ENCODE results near the gene LSMEM2. TPM values are rescaled to one million over a fixed set of nuclear protein-coding genes. Genes with fewer than 3 reads are reported as not detected.
A peak's percentile ranks its signal among the peaks of the same experiment; 100 is the strongest.

Gene LSMEM2
- total and polyA plus RNA-seq, 4 experiments from 2014 or later: 0.20 TPM; not detected in 3

- DNase-seq: peak in 1 of 5 donors; percentile 25
- Histone ChIP-seq H3K4me3 (ENCODE audit: low read length in 2 of 2) (peak overlapping the region; percentile 74 to 87), H3K4me1 (ENCODE audit: insufficient read depth, low read length) (peaks cover 49% of the 10 kb centered on the region), H3K9me3 (ENCODE audit: control insufficient read depth in 1 of 2, low read length in 2 of 2) (no peaks in the 10 kb centered on the region), H3K27me3 (ENCODE audit: insufficient read depth, low read length) (no peaks in the 10 kb centered on the region), H3K27ac (ENCODE audit: low read depth, low read length) (peak overlapping the region; percentile 73), H3K36me3 (ENCODE audit: insufficient read depth, low read length) (no peaks in the 10 kb centered on the region)
- peak overlapping the region; percentile 41 to 97 (median 93) for H3K27ac Mint-ChIP-seq
- ChIA-PET POLR2A (ENCODE audit: partially characterized antibody) (interaction anchor here (1.3 to 14.4 kb wide), 5 partner anchors 16 to 28 kb away, joined by 3 to 144 read pairs (median 10); partner anchors contain the start of genes HYAL3, IFRD2, NAA80 and RASSF1), CTCF (ENCODE audit: partially characterized antibody) (interaction anchor here (1.0 to 5.6 kb wide), 5 partner anchors 14 to 125 kb away, joined by 3 to 37 read pairs (median 5); partner anchors contain the start of genes HYAL3 and NAA80)
- intact Hi-C loops (cut with micrococcal nuclease): loop anchor here (2.0 to 5.0 kb wide), 2 partner anchors 93 to 848 kb away; partner anchors contain the start of gene DAG1
- H3K27me3 Mint-ChIP-seq: no peaks in the 10 kb centered on the region
- peak overlapping the region; percentile 86 to 95 (median 94) for H3K4me3 Mint-ChIP-seq
- no peaks in the 10 kb centered on the region for H3K9me3 Mint-ChIP-seq
- peaks cover 0 to 8% of the 10 kb centered on the region in 2 donors for H3K36me3 Mint-ChIP-seq
- H3K4me1 Mint-ChIP-seq: peaks cover 25 to 62% (median 44%) of the 10 kb centered on the region in 4 donors
Measured at GRCh38 chr3:50319894-50320625, 41.2 kb downstream of the LSMEM2 start.

GRCh38 chr3:50320853-50321335, 42.0 kb downstream of the LSMEM2 start:
- CTCF ChIA-PET (ENCODE audit: partially characterized antibody): interaction anchor here (1.0 to 5.6 kb wide), 6 partner anchors 10 to 94 kb away, joined by 3 to 37 read pairs (median 6); partner anchors contain the start of genes HYAL3, IFRD2 and NAA80
- H3K4me1 Mint-ChIP-seq: peaks cover 22 to 62% (median 42%) of the 10 kb centered on the region in 4 donors
- peak overlapping the region in 6 of 7 donors; percentile 81 to 97 (median 94) for H3K27ac Mint-ChIP-seq
- H3K36me3 Mint-ChIP-seq: peaks cover 0 to 14% of the 10 kb centered on the region in 2 donors
- Histone ChIP-seq H3K4me1 (ENCODE audit: insufficient read depth, low read length) (peaks cover 45% of the 10 kb centered on the region), H3K4me3 (ENCODE audit: low read length in 2 of 2) (peak overlapping the region; percentile 74 to 87), H3K27me3 (ENCODE audit: insufficient read depth, low read length) (no peaks in the 10 kb centered on the region), H3K36me3 (ENCODE audit: insufficient read depth, low read length) (peaks cover 6% of the 10 kb centered on the region), H3K9me3 (ENCODE audit: control insufficient read depth in 1 of 2, low read length in 2 of 2) (no peaks in the 10 kb centered on the region), H3K27ac (ENCODE audit: low read depth, low read length) (peak overlapping the region; percentile 73)
- no peaks in the 10 kb centered on the region for H3K9me3 Mint-ChIP-seq
- POLR2A ChIA-PET (ENCODE audit: partially characterized antibody): interaction anchor here (0.6 to 14.4 kb wide), 8 partner anchors 15 to 212 kb away, joined by 3 to 144 read pairs (median 4); partner anchors contain the start of genes CYB561D2, HYAL3, IFRD2 and NAA80
- H3K27me3 Mint-ChIP-seq: no peaks in the 10 kb centered on the region
- no peak for DNase-seq
- intact Hi-C loops (cut with micrococcal nuclease): loop anchor here (1.0 to 2.0 kb wide), 4 partner anchors 16 to 94 kb away; partner anchors contain the start of genes HYAL3, IFRD2 and NAA80
- peak overlapping the region; percentile 86 to 95 (median 94) for H3K4me3 Mint-ChIP-seq

GRCh38 chr3:50321336-50322114, 42.6 kb downstream of the LSMEM2 start:
- Histone ChIP-seq H3K27ac (ENCODE audit: low read depth, low read length) (peak overlapping the region; percentile 73), H3K36me3 (ENCODE audit: insufficient read depth, low read length) (peaks cover 10% of the 10 kb centered on the region), H3K27me3 (ENCODE audit: insufficient read depth, low read length) (no peaks in the 10 kb centered on the region), H3K9me3 (ENCODE audit: control insufficient read depth in 1 of 2, low read length in 2 of 2) (no peaks in the 10 kb centered on the region), H3K4me3 (ENCODE audit: low read length in 2 of 2) (peak overlapping the region; percentile 23 to 87), H3K4me1 (ENCODE audit: insufficient read depth, low read length) (peaks cover 38% of the 10 kb centered on the region)
- H3K4me1 Mint-ChIP-seq: peaks cover 18 to 57% (median 38%) of the 10 kb centered on the region in 4 donors
- H3K9me3 Mint-ChIP-seq: no peaks in the 10 kb centered on the region
- ChIA-PET POLR2A (ENCODE audit: partially characterized antibody) (interaction anchor here (0.6 to 14.4 kb wide), 10 partner anchors 11 to 212 kb away, joined by 3 to 144 read pairs (median 4); partner anchors contain the start of genes CYB561D2, HYAL3, IFRD2 and NAA80), CTCF (ENCODE audit: partially characterized antibody) (interaction anchor here (1.0 to 5.6 kb wide), 5 partner anchors 10 to 29 kb away, joined by 3 to 37 read pairs (median 6); partner anchors contain the start of genes HYAL3, IFRD2 and NAA80)
- no peaks in the 10 kb centered on the region for H3K27me3 Mint-ChIP-seq
- intact Hi-C loops (cut with micrococcal nuclease): loop anchor here (1.0 to 2.0 kb wide), 4 partner anchors 16 to 95 kb away; partner anchors contain the start of genes HYAL3, IFRD2 and NAA80
- peak; percentile 80 to 88 (median 83) for DNase-seq
- H3K27ac Mint-ChIP-seq: peak overlapping the region; percentile 90 to 95 (median 93)
- H3K4me3 Mint-ChIP-seq: peak overlapping the region; percentile 80 to 90 (median 86)
- peaks cover 0 to 15% of the 10 kb centered on the region in 2 donors for H3K36me3 Mint-ChIP-seq

- peaks cover 16 to 57% (median 36%) of the 10 kb centered on the region in 4 donors for H3K4me1 Mint-ChIP-seq
- H3K4me1 ChIP-seq (ENCODE audit: insufficient read depth, low read length): peaks cover 37% of the 10 kb centered on the region
Measured at GRCh38 chr3:50322115-50322385, 43.2 kb downstream of the LSMEM2 start.

GRCh38 chr3:50322386-50323091, 43.7 kb downstream of the LSMEM2 start, which contains the start of gene HYAL2:
HYAL2 (minus strand) TSS chr3:50322745; CDS start chr3:50320489, 2,256 bp downstream.
- peaks cover 15 to 57% (median 35%) of the 10 kb centered on the region in 4 donors for H3K4me1 Mint-ChIP-seq
- Histone ChIP-seq H3K36me3 (ENCODE audit: insufficient read depth, low read length) (peaks cover 10% of the 10 kb centered on the region), H3K27me3 (ENCODE audit: insufficient read depth, low read length) (no peaks in the 10 kb centered on the region), H3K27ac (ENCODE audit: low read depth, low read length) (peak within 1 kb of the TSS; percentile 73), H3K4me1 (ENCODE audit: insufficient read depth, low read length) (peaks cover 37% of the 10 kb centered on the region), H3K9me3 (ENCODE audit: control insufficient read depth in 1 of 2, low read length in 2 of 2) (no peaks in the 10 kb centered on the region), H3K4me3 (ENCODE audit: low read length in 2 of 2) (peak within 1 kb of the TSS; percentile 23 to 87)
- peak within 1 kb of the TSS; percentile 80 to 90 (median 86) for H3K4me3 Mint-ChIP-seq
- no peaks in the 10 kb centered on the region for H3K9me3 Mint-ChIP-seq
- intact Hi-C loops (cut with micrococcal nuclease): no loop called here
- H3K27ac Mint-ChIP-seq: peak within 1 kb of the TSS; percentile 90 to 95 (median 93)
- peak in 1 of 5 donors; percentile 37 for DNase-seq
- no peaks in the 10 kb centered on the region for H3K27me3 Mint-ChIP-seq
- CTCF ChIA-PET (ENCODE audit: partially characterized antibody): interaction anchor here (0.5 to 5.6 kb wide), 8 partner anchors 11 to 220 kb away, joined by 3 to 37 read pairs (median 10); partner anchors contain the start of genes HYAL3, IFRD2 and NAA80
- POLR2A ChIA-PET (ENCODE audit: partially characterized antibody): interaction anchor here (1.0 to 14.4 kb wide), 6 partner anchors 8 to 37 kb away, joined by 4 to 144 read pairs (median 8); partner anchors contain the start of genes HYAL3, NAA80, RASSF1 and TMEM115
- peaks cover 0 to 15% of the 10 kb centered on the region in 2 donors for H3K36me3 Mint-ChIP-seq

More at GRCh38 chr3:50322115-50322385, 43.2 kb downstream of the LSMEM2 start:
- Mint-ChIP-seq H3K27me3 (no peaks in the 10 kb centered on the region), H3K9me3 (no peaks in the 10 kb centered on the region), H3K36me3 (peaks cover 0 to 15% of the 10 kb centered on the region in 2 donors), H3K4me3 (peak overlapping the region in 4 of 8 donors; percentile 80 to 86 (median 84)), H3K27ac (peak overlapping the region in 2 of 7 donors; percentile 78 to 90)
- Histone ChIP-seq H3K4me3 (ENCODE audit: low read length in 2 of 2) (peak overlapping the region; percentile 23 to 87), H3K27ac (ENCODE audit: low read depth, low read length) (peak overlapping the region; percentile 73), H3K27me3 (ENCODE audit: insufficient read depth, low read length) (no peaks in the 10 kb centered on the region), H3K36me3 (ENCODE audit: insufficient read depth, low read length) (peaks cover 10% of the 10 kb centered on the region), H3K9me3 (ENCODE audit: control insufficient read depth in 1 of 2, low read length in 2 of 2) (no peaks in the 10 kb centered on the region)
- intact Hi-C loops (cut with micrococcal nuclease): no loop called here
- ChIA-PET CTCF (ENCODE audit: partially characterized antibody) (interaction anchor here (0.5 to 5.6 kb wide), 4 partner anchors 15 to 220 kb away, joined by 3 to 37 read pairs (median 10); partner anchors contain the start of genes HYAL3, IFRD2 and NAA80), POLR2A (ENCODE audit: partially characterized antibody) (interaction anchor here (0.6 to 14.4 kb wide), 7 partner anchors 10 to 37 kb away, joined by 3 to 144 read pairs (median 4); partner anchors contain the start of genes CYB561D2, HYAL3, NAA80 and NPRL2)
- DNase-seq: no peak
